GM19351 (cell line): Measurements from ENCODE around the gene C1orf21.

Experiments
- ATAC-seq: cut with Tn5 transposase; IDR thresholded peaks from one replicate; pipeline ENCODE4 v1.9.1; 2021; ENCODE audit warnings: mild to moderate bottlenecking, moderate library complexity; ENCODE audit not compliant: unreplicated experiment

The C1orf21 gene

DNA sequence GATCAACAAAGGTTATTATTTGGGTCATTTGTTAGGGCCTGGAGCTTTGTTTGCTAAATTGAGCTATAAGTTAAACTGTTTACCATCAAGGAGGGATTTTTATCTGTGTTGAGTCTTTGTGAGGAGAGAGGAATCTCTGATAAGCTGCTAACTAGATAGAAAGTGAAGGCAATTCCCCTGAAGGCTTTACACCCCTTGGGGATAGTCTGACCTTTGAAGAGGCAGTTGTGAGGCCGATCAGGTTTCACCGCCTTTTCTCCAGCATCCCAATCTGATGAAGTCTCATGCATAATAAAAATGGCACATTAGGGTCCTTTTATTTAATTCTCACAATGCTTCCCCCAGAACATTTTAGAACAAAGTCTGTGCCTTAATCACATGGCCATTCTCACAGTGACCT is 21.8 kb downstream of the C1orf21 start:
- ATAC-seq: no peak

DNA sequence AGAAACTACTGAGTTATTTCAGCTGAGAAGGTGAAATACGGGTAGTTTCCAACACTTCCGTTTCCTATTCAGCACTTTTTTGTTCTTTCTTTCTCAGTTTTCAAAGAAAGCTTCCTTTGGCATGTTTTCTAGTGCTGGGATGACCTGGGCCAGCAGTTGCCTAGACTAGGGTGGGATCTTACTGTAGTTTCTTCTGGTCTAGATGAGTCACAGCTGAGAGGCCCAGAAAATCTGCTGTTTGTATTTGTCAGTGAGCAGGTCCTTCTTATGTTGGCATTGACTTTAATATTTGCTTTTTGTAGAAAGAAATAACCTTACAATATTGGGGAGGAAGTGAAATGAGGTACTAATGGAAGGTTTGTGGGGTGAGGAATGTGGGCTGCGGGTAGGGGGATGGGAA is 22.2 kb downstream of the C1orf21 start:
- no peak for ATAC-seq

DNA sequence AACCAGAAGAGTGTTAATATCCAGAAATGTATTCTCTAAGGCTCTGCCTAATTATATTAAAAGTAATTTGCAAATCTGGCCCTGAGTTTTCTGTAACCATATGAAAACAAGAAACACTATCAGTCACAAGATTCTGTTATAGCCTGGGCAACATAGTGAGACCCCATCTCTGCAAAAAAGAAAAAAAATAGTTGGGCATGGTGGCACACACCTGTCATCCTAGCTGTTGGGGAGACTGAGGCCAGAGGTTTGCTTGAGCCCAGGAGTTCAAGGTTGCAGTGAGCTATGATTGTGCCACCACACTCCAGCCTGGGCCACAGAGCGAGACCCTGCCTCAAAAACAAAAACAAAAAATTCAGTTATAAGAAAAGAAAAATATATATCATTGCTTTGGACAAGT is 25.6 kb downstream of the C1orf21 start:
- no peak for ATAC-seq

DNA sequence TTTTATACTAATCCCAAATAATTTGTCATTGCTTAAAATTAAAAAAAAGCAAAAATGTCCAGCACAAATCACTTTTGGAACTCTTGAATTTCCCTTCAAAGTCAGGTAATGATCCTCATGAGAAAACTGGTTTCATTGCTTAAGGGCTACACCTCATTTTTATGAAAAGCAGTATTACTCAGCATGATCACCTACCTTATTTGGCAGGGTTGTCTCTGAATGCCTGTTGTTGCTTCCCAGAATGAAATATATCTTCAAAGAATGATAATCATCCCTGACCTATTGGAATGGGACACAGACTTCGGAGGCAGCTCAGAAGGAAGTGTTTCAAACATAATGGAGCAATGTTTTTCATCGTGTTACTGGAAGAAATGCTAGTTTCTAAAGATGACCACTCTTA is 29.7 kb downstream of the C1orf21 start:
- no peak for ATAC-seq

DNA sequence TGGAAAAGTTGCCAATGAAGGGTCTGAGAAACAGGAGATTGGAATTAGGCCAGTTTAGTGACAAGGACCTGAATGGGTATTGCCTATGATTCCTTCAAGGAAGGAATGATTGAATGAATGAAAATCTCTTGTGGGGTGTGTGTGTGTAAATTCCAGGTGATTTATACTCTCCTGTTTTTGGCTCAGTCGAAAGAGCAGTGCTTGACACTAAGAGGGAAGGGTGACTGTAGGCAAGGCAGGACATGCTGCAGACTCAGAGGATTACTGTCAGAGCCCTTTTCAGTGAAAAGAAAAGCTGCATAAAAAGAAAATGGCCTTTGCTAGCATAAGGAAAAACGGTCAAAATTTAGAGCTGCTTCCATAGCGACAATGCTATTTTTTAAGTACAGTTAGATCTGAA is 30.1 kb downstream of the C1orf21 start:
- no peak for ATAC-seq

DNA sequence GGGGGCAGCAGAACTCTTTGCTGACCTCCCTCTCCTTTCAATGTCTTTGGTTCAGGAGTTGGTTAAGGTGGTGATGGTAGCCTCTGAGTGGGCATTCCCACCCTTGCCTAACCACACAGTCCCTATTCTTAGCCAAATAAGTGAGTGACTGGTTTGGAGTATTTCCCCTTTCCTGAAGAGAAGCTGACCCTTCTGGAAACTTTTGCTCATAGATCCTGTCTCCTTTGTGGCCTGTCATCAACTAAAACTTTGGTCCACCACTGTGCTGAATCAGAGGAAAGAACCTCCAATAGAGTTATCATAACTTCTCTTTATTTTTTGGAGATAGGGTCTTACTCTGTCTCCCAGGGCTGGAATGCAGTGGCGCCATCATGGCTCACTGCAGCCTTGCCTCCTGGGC is 31.1 kb downstream of the C1orf21 start:
- no peak for ATAC-seq

DNA sequence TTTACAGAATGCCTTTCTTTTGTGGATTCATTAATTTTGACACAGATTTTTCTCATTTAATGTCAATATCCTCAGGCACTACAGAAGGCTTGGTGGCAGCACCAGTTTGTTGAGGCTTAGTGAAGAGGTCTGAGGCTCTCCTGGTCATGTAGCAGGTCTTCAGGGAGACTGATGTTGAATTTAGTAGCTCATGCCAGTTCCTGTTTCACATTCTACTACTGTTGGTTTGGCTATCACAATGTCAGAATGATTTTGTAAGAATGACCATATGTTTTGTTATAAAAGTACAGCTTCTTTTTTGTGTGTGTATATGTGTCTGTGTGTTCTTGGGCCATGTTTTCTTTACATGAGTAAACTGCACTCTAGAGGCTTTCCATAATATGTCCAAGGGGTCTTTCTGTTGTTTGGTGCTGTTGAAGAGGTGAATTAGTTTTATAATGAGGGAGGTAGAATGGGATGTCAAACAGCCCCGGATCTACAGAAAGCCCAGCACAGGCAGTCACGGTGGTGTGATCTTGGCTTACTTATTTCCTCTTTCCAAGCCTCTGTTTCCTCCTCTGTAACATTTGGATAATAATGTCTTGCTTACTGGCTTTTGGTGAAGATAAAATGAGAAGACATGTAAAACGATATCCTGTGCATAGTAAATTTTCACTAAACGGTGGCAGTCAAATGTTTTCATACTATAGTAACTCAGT is 32.0 kb downstream of the C1orf21 start:
- ATAC-seq: no peak

DNA sequence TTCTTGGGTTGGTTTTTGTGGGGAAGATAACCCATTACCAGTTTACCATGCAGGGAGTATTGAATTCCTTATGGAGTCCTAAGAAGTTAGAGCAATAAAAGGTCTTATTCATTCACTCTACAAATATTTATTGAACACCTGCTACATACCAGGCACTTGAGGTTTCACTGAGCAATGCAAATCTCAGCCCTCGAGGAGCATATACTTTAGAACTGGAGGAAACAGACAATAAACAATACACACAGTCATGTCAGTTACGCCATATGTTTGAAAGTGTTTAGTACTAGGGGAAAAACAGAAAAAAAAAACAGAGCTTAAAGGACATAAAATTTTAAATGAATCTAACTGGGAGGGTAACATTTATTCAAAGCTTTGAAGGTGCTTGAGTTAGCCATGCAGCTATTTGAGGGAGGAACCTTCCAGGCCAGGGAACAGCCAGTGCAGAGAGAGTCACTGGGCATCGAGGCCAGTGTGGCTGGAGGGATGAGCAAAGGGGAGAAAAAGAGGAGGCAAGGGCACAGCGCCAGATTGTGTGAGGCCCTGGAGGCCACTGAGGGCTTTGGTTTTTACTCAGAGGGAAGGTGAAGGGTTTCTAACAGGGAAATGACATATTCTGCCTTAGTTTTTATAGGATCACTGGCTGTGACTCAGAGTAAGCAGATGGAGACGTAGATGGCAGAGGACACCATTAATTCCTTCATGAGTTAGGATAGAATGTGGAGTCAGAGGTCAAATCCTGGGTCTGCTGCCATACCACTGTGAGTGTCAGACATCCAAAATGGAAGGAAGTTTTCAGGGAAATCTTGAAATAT is 32.7 kb downstream of the C1orf21 start:
- no peak for ATAC-seq

DNA sequence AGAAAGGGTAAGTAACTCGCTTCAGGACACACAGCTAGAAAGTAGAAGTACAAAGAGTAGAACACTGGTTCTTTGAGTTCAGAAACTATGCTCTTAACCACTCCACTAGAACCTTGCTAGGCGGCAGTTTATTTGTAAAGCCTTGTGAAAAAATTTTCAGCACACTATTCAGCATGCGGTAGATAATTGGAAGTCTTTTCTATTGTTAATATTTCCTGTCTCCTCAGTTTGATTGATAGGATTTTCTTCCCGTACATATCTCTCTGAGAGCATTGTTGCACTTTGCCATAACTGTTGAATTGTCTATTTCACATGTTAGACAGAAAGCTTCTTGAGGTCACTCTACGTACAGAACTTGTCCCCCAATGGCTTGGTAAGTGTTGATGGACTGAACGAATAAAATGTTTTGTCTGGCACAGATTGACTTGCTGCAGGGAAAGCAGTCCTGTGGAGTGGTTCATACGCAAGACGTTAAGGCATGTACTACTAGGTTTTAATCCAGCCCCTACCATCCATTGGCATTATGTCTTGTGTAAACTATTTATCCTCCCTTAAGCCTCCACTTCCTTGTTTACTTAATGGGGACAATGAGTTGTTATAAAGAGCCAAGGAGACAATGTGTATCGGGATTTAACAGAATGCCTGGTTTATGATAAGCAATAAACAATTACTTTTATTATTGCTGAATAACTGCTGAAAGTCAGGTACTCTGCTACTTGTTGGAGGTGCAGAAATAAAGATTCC is 35.8 kb downstream of the C1orf21 start:
- no peak for ATAC-seq

DNA sequence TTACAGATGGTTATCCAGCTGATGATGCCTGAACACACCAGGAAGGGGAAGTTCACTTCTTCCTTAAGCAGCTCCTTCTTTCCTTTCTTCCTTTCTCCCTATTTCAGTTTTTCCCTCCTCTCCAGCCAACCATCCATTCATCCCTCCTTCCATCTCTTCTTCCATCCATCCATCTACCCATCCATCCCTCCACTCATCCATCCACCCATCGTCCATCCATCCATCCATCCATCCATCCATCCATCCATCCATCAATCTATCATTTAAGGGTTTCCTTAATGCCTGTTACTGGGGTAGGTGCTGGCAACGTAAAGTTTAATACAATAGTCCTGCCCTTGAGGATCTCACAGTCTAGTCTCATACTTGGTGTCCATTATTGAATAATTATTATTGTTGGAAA is 36.8 kb downstream of the C1orf21 start:
- ATAC-seq: no peak

DNA sequence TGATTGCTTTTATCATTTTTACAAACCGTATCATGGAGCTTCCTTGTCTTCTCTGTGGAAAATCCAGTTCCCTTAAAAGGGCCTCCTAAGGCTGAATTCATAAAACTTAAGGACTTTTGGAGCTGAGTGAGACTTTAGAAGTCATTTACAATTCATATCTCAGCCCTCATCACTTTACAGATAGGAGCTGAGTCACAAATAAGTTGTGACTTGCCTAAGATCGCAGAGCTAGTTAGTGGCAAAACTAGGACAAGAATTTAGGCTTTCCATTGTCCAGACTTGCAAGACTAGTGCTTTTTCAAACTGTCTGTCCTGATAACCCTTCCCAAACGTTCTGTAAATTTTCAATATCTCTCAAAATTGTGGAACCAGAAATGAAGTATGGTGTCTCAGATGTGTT is 37.3 kb downstream of the C1orf21 start:
- no peak for ATAC-seq

DNA sequence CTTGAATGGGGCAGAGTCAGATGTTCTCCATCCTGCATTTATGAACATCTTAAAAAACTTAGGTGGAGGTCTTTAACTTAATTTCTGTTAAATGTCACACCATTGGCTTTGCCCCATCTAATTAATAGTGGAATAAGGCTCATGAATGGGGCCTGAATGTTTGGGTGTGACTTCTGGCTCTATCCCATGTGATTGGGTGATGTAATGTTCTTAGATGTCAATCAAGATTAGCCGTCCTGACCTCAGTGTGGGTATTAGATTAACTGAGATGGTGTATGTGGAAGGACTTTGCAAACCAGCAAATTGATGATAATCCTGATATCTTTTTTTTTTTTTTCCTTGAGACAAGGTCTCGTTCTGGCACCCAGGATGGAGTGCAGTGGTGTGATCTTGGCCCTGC is 38.1 kb downstream of the C1orf21 start:
- ATAC-seq: no peak

DNA sequence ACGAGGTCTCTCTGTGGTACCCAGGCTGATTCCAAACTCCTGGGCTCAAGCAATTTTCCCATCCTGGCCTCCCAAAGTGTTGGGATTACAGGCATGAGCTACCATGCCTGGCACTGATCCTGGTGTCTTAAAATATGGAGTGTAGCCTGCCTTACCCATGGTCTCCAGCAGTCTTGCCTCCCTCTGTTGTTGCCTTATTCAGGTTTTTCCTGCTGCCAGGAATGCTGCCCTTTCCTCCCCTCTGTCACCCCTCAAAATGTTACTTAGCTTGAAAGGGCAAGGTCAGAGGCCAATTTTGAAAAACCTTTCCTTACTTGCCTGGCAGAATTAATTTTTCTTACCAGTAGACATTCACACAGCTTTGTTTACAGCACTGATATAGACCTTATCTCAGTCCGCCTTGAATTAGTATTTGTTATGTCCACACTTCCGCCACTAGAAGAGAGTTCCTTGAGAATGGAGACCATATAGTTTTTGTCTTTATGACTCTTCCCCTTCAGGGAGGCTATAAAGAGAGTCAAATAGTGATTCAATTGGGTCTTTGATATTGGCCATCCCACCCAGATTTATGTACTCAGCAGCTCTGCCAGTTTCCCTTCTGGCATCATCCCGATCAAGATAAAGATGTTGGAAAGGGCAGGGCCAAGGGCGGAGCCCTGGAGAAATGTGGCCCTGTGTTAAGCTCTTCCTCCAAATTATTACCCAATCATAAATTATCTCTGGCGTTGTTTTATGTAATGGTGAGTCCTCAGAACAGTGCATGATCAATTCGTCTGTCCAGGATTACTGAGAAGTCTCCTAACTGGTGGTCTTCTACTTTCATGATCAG is 38.8 kb downstream of the C1orf21 start:
- ATAC-seq: no peak

DNA sequence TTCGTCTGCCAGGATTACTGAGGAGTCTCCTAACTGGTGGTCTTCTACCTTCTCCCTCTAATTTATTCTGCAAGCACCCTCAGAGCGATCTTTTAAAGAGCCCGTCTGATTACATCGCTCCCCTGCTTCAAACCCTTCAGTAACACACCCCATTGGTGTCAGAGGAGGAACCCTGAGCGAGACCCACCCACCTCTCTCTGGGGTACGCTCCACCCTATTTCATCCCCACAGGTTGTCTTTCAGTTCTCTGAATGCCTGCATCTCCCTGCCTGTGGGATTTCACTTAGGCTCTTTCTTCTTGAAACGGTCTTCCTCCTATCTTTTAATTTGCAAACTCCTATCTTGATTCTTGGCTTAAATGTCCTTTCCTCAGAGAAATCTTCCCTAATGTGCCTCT is 39.4 kb downstream of the C1orf21 start:
- no peak for ATAC-seq

DNA sequence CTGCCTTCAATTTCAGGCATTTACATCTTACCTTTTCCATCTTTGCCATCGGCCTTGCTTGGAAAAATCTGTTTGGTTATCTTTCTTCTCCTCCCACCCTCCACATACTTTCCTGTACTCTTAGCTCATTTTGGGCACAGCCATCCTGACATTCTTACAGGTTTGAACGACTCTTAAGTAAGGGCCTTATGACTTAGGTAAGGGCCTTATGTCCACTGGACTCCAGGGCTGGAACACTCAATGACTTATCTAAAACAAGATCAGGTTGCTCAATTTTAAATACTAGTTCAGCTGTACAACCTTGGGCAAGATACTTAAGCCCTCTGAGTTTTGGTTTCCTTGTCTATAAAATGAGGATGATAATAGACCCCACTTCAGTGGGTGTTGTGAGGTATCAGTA is 40.9 kb downstream of the C1orf21 start:
- no peak for ATAC-seq

DNA sequence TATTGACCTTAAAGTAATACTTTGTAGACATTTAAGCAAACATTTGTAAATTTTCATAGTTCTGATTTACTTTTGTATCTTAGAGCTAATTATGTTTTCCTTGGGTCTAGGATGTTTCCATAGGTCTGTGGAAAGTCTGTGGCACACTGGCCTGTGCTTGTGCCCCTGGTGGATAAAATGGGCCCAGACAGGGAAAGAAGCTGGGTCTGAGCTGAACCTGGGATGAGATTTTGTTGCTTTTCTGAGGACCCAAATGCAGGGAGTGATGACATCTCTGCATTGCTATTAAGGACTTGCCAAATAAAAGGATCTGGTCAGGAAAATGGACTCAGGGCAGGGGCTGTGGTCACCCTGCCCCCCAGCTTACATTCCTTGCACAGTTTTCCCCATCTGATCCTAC is 41.8 kb downstream of the C1orf21 start:
- ATAC-seq: no peak

DNA sequence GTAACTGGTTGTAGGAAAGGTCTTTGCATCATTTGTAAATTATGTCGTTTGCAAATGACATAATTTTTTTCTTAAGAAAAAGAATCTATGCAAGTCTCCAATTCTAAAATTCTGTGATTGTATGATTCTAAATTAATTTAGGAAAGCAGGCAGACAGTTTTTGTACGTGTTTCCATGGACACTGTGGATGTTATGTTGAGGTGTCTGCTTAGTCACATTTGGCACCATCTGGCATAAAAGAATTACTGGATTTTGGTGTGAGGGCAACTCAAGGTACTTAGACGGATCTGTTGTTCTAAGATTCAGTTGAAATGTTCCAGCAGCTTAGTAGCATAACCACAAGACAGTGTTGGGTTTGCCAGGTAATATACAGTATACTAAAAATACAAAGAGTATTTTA is 42.5 kb downstream of the C1orf21 start:
- no peak for ATAC-seq

DNA sequence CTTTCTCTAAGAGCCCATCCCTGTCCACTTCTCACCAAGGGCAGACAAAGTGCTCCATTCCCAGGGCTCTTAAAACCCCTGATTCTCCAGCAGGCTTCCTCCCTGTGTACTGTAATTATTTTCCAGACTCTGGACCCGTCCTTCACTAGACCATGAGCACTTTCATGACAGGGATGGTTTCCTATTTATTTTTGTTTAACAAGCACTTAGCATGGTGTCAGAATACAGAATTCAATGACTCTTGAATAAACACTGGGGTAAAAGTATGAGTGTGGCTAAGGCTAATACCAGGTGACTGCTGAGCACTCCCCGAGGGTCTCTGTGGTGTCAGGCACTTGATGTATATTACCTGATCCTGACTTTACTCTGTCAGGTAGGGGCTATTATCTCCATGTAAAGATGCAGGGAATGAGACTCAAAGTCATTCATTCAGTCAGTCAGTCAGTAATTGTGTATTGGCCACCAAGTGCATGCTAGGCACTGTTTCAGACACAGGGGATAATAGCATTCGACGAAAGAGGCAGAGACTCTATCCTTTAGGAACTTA is 47.2 kb downstream of the C1orf21 start:
- no peak for ATAC-seq

DNA sequence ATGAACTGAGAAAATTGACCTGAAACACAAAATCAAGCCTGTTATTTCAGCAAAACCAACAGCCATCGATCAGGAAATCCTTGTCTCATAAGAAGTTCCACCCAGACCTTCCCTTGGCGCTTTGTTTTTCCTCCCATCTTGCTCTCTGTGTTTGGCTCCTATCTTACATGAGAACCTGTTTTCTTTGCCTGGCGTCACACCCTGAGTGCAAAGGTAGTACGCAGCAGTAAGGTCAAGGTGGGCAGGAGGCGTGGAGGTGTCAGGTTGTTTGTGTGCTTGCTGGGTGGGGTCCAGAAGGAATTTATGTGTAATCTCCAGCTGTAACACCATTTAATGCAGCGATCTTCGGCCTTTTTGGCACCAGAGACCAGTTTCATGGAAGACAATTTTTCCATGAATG is 50.5 kb downstream of the C1orf21 start:
- ATAC-seq: no peak

DNA sequence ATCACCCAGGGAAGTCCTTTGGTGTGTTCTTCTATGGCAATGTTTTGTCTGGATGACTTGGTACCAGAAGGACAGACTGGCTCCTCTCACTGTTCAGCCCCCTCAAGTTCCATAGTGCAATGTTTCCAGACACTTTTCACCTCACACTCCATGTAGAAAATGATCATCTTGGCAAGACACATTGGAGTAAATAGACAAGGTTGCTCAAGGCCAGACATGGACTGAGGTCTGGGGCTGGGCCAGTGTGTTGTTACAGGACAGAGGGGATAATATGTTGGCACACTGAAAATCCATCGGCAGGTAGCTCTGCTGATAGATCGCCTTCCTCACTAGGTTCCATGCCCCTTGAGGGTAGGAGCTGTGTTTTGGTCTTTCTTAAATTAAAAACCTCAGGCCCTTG is 51.5 kb downstream of the C1orf21 start:
- no peak for ATAC-seq

DNA sequence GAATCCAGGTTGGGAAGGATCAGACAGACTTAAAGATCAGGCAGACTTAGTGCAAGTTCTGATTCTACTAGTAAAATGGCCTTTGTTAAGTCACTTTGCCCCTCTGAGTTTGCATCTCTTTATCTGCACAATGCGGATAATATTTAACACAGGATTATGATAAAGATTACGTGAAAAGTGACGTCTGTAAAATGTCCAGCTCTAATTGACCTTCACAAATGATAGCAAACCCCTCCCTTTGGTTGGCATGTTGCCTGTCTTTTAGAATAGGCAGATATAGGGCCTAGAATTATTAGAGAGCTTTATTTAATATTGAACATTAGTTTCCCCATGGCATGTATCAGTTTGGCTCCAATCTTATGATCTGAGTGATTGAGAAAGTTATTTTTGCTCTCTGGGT is 55.4 kb downstream of the C1orf21 start:
- ATAC-seq: no peak
